Esophagus (tissue), 2 donors: Measurements from ENCODE around the gene ANXA1. TPM values are rescaled to one million over a fixed set of nuclear protein-coding genes. Genes with fewer than 3 reads are reported as not detected.
A peak's percentile ranks its signal among the peaks of the same experiment; 100 is the strongest.

Source experiments
- H3K27ac ChIP-seq, 2 donors: one replicate each; pipeline ENCODE4 v1.5.1; 2013; ENCODE audit warnings: low read depth in 2 of 2, mild to moderate bottlenecking in 2 of 2, inconsistent platforms in 1 of 2, low read length in 1 of 2, moderate library complexity in 1 of 2
- H3K27me3 ChIP-seq, 2 donors: one replicate each; pipeline ENCODE4 v1.6.1; 2013; ENCODE audit warnings: low read length in 2 of 2, control low read depth in 1 of 2, mild to moderate bottlenecking in 1 of 2; ENCODE audit not compliant: insufficient read depth in 2 of 2, control insufficient read depth in 1 of 2
- H3K36me3 ChIP-seq, 2 donors: one replicate each; pipeline ENCODE4 v1.6.1; 2013; ENCODE audit warnings: low read length in 1 of 2; ENCODE audit not compliant: control insufficient read depth in 2 of 2, insufficient read depth in 2 of 2
- H3K4me1 ChIP-seq, 2 donors: one replicate each; pipeline ENCODE4 v1.6.1; 2013; ENCODE audit warnings: low read length in 1 of 2; ENCODE audit not compliant: control insufficient read depth in 2 of 2, insufficient read depth in 2 of 2
- H3K4me3 ChIP-seq, 2 donors: one replicate each; pipeline ENCODE4 v1.5.1; 2013; ENCODE audit warnings: low read length in 2 of 2, mild to moderate bottlenecking in 2 of 2, low read depth in 1 of 2, moderate library complexity in 1 of 2
- H3K9me3 ChIP-seq, 2 donors: one replicate each; pipeline ENCODE4 v1.6.1; 2013; ENCODE audit warnings: mild to moderate bottlenecking in 2 of 2, low read depth in 1 of 2, low read length in 1 of 2, moderate library complexity in 1 of 2; ENCODE audit not compliant: control insufficient read depth in 2 of 2, insufficient read depth in 1 of 2
- WGBS, 2 donors: extraction: QIAGEN DNeasy Blood & Tissue Kit; methylation state at CpG; one replicate each; pipeline ENCODE4 v1.1.7; 2013; 5-methylcytosine and 5-hydroxymethylcytosine counted together
- polyA plus RNA-seq, 2 donors: library from polyadenylated mRNA; stranded (reverse); fragments of 200-250 nt; gene quantifications; one replicate each; pipeline ENCODE4 v1.2.3, GENCODE V29; 2013
- donor health status: healthy with polysubstance abuse.
- donor health status: Bipolar disorder and iron deficiency.

The ANXA1 gene
- polyA plus RNA-seq, 2 donors: 8,051 to 11,813 TPM

- Histone ChIP-seq H3K27me3 (no peaks in the 10 kb centered on the region), H3K4me1 (peaks cover 0 to 2% of the 10 kb centered on the region in 2 donors), H3K36me3 (no peaks in the 10 kb centered on the region), H3K4me3 (peak overlapping the region in 1 of 2 donors; percentile 22), H3K27ac (peak overlapping the region in 1 of 2 donors; percentile 59), H3K9me3 (no peaks in the 10 kb centered on the region)
- 49% methylated on average over 4 of the region's 4 CpGs for WGBS, 2 donors
Observed at GRCh38 chr9:73137286-73137899, 14.3 kb upstream of the ANXA1 start.

- 54 to 65% methylated on average over 2 of the region's 2 CpGs for WGBS, 2 donors
- no peaks in the 10 kb centered on the region for H3K9me3 ChIP-seq
Observed at GRCh38 chr9:73137914-73138313, 13.8 kb upstream of the ANXA1 start.

GRCh38 chr9:73138516-73138915 is 13.1 kb upstream of the ANXA1 start:
- 85 to 88% methylated on average over 2 of the region's 2 CpGs for WGBS, 2 donors
- Histone ChIP-seq H3K4me1 (peaks cover 0 to 2% of the 10 kb centered on the region in 2 donors), H3K27me3 (no peaks in the 10 kb centered on the region), H3K27ac (no peak overlapping the region), H3K4me3 (no peak overlapping the region), H3K9me3 (no peaks in the 10 kb centered on the region), H3K36me3 (no peaks in the 10 kb centered on the region)

More at GRCh38 chr9:73137914-73138313, 13.8 kb upstream of the ANXA1 start:
- Histone ChIP-seq H3K27ac (peak overlapping the region in 1 of 2 donors; percentile 75), H3K27me3 (no peaks in the 10 kb centered on the region), H3K36me3 (no peaks in the 10 kb centered on the region), H3K4me1 (peaks cover 0 to 2% of the 10 kb centered on the region in 2 donors), H3K4me3 (peak overlapping the region in 1 of 2 donors; percentile 7)

- no peak overlapping the region for H3K27ac ChIP-seq
- no peak overlapping the region for H3K4me3 ChIP-seq
- H3K36me3 ChIP-seq: no peaks in the 10 kb centered on the region
- no peaks in the 10 kb centered on the region for H3K27me3 ChIP-seq
- H3K4me1 ChIP-seq: peaks cover 0 to 2% of the 10 kb centered on the region in 2 donors
- 77 to 84% methylated on average over 1 of the region's 1 CpG for WGBS, 2 donors
- no peaks in the 10 kb centered on the region for H3K9me3 ChIP-seq
Observed at GRCh38 chr9:73141282-73141681, 10.4 kb upstream of the ANXA1 start.

GRCh38 chr9:73143711-73144328 is 7.8 kb upstream of the ANXA1 start:
- Histone ChIP-seq H3K36me3 (no peaks in the 10 kb centered on the region), H3K4me1 (peaks cover 0 to 2% of the 10 kb centered on the region in 2 donors), H3K27ac (peak overlapping the region in 1 of 2 donors; percentile 67), H3K4me3 (no peak overlapping the region), H3K27me3 (no peaks in the 10 kb centered on the region), H3K9me3 (no peaks in the 10 kb centered on the region)
- 20 to 41% methylated on average over 2 of the region's 2 CpGs for WGBS, 2 donors

GRCh38 chr9:73146111-73146815 is 5.4 kb upstream of the ANXA1 start:
- 85 to 87% methylated on average over 2 of the region's 2 CpGs for WGBS, 2 donors
- Histone ChIP-seq H3K4me1 (peaks cover 0 to 4% of the 10 kb centered on the region in 2 donors), H3K9me3 (no peaks in the 10 kb centered on the region), H3K36me3 (no peaks in the 10 kb centered on the region), H3K4me3 (no peak overlapping the region), H3K27me3 (no peaks in the 10 kb centered on the region), H3K27ac (no peak overlapping the region)

- Histone ChIP-seq H3K9me3 (no peaks in the 10 kb centered on the region), H3K27me3 (no peaks in the 10 kb centered on the region), H3K4me1 (peaks cover 0 to 2% of the 10 kb centered on the region in 2 donors), H3K27ac (peak overlapping the region in 1 of 2 donors; percentile 70), H3K36me3 (no peaks in the 10 kb centered on the region), H3K4me3 (no peak overlapping the region)
- 53 to 59% methylated on average over 3 of the region's 3 CpGs for WGBS, 2 donors
Observed at GRCh38 chr9:73148447-73148937, 3.2 kb upstream of the ANXA1 start.

- peaks cover 0 to 2% of the 10 kb centered on the region in 2 donors for H3K4me1 ChIP-seq
- peak overlapping the region in 1 of 2 donors; percentile 63 for H3K27ac ChIP-seq
- WGBS, 2 donors: 13 to 21% methylated on average over 4 of the region's 4 CpGs
Observed at GRCh38 chr9:73149371-73150067, 2.1 kb upstream of the ANXA1 start.

GRCh38 chr9:73152543-73152844 is 829 bp downstream of the ANXA1 start:
- Histone ChIP-seq H3K27ac (peak overlapping the region in 1 of 2 donors; percentile 92), H3K27me3 (no peaks in the 10 kb centered on the region), H3K4me1 (peaks cover 0 to 2% of the 10 kb centered on the region in 2 donors), H3K36me3 (no peaks in the 10 kb centered on the region), H3K4me3 (peak overlapping the region; percentile 45 to 95), H3K9me3 (no peaks in the 10 kb centered on the region)

More at GRCh38 chr9:73149371-73150067, 2.1 kb upstream of the ANXA1 start:
- Histone ChIP-seq H3K9me3 (no peaks in the 10 kb centered on the region), H3K36me3 (no peaks in the 10 kb centered on the region), H3K4me3 (peak overlapping the region in 1 of 2 donors; percentile 7), H3K27me3 (no peaks in the 10 kb centered on the region)
